Lung (tissue), 12 donors: Measurements from ENCODE around the gene LRP1B. TPM values are rescaled to one million over a fixed set of nuclear protein-coding genes. Genes with fewer than 3 reads are reported as not detected.
A peak's percentile ranks its signal among the peaks of the same experiment; 100 is the strongest.

Experiments used
- ATAC-seq: fragments of 200-7000 bp; cut with Tn5 transposase; one replicate; pipeline ENCODE4 v1.9.1; 2020; ENCODE audit warnings: moderate number of reproducible peaks; ENCODE audit not compliant: insufficient read depth, low FRiP score
- DNase-seq, 3 donors: peaks; one replicate each; pipeline ENCODE4 v3.0.0-alpha.2; 2013 to 2017
- H3K27ac ChIP-seq, 2 donors: one replicate each; pipeline ENCODE4 v1.5.1; 2013; ENCODE audit warnings: mild to moderate bottlenecking in 2 of 2, moderate library complexity in 2 of 2, control low read depth in 1 of 2, inconsistent platforms in 1 of 2, low read depth in 1 of 2, low read length in 1 of 2
- H3K27me3 ChIP-seq, 3 donors: one replicate each; pipeline ENCODE4 v1.5.1; 2013; ENCODE audit warnings: low read length in 2 of 3; ENCODE audit not compliant: control insufficient read depth in 3 of 3, insufficient read depth in 3 of 3
- H3K36me3 ChIP-seq, 4 donors: one replicate each; pipeline ENCODE4 v1.5.1; 2013; ENCODE audit warnings: low read length in 4 of 4, mild to moderate bottlenecking in 1 of 4, moderate library complexity in 1 of 4; ENCODE audit not compliant: control insufficient read depth in 4 of 4, insufficient read depth in 4 of 4
- H3K4me1 ChIP-seq, 5 donors: one replicate each; pipeline ENCODE4 v1.5.1; 2013; ENCODE audit warnings: low read length in 5 of 5, mild to moderate bottlenecking in 2 of 5, moderate library complexity in 1 of 5; ENCODE audit not compliant: control insufficient read depth in 5 of 5, insufficient read depth in 5 of 5
- H3K4me3 ChIP-seq: one replicate; pipeline ENCODE4 v1.5.1; 2013; ENCODE audit warnings: mild to moderate bottlenecking, control low read depth, moderate library complexity
- H3K9ac ChIP-seq, 2 donors: one replicate each; pipeline ENCODE4 v1.5.1; 2013; ENCODE audit warnings: low read length in 2 of 2, control low read depth in 1 of 2; ENCODE audit not compliant: insufficient read depth in 1 of 2
- H3K9me3 ChIP-seq, 4 donors: one replicate each; pipeline ENCODE4 v1.5.1; 2013; ENCODE audit warnings: low read length in 3 of 4, mild to moderate bottlenecking in 1 of 4, moderate library complexity in 1 of 4; ENCODE audit not compliant: control insufficient read depth in 4 of 4, insufficient read depth in 3 of 4
- CTCF ChIP-seq: IDR thresholded peaks from 2 replicates; pipeline ENCODE4 v1.5.1; 2012; ENCODE audit warnings: mild to moderate bottlenecking; ENCODE audit errors: control extremely low read depth, extremely low read depth
- WGBS, 2 donors: extraction: QIAGEN DNeasy Blood & Tissue Kit; methylation state at CpG; one replicate each; pipeline ENCODE4 v1.1.7; 2013; 5-methylcytosine and 5-hydroxymethylcytosine counted together
- polyA plus RNA-seq, 2 donors: library from polyadenylated mRNA; stranded (reverse); fragments of 200-250 nt; gene quantifications; one replicate each; pipeline ENCODE4 v1.2.1, GENCODE V29; 2013
- total RNA-seq, 2 donors: library from RNA; depleted of rRNA in 1 of 2; stranded (reverse); fragments of >200 nt in 1 of 2; gene quantifications; one replicate each; pipeline ENCODE4 v1.2.1, GENCODE V29; 2014 to 2021
- donor health status: control.
- donor health status: control.
- donor health status: Bipolar disorder and iron deficiency.
- donor health status: healthy.
- donor health status: DM: yes; HTN: yes; CAD: no.

Gene LRP1B
- total and polyA plus RNA-seq, 4 donors, result 0.01 to 6.5 (median 0.16) TPM

DNA sequence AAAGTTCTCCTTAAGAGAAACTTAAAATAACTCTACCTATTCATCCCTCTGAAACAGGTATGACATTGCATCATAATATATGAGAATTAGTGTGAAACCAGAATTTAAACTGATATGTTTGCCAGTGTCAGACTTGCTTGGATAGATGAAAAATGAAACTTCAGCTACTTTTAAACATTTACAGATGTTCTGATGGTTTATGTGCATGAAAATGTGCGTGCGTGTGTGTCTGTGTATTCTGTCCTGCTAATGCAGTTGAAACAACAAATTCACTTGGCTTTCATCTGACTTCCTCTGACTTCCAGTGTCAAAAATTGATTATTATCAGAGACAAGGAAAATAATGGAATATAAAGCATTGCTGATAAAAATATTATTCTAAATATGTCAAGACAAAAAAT is 719.4 kb downstream of the LRP1B start:
- 83 to 88% methylated on average over 2 of the region's 2 CpGs for WGBS, 2 donors
- no peaks in the 10 kb centered on the region for H3K4me1 ChIP-seq
- ATAC-seq (no peak), DNase-seq (no peak)
- no peaks in the 10 kb centered on the region for H3K27me3 ChIP-seq
- no peak overlapping the region for H3K27ac ChIP-seq
- no peaks in the 10 kb centered on the region for H3K36me3 ChIP-seq
- H3K4me3 ChIP-seq, result no peak overlapping the region
- TF ChIP-seq CTCF, result no peak
- peaks cover 0 to 1% (median 0%) of the 10 kb centered on the region in 4 donors for H3K9me3 ChIP-seq
- no peak overlapping the region for H3K9ac ChIP-seq

GRCh38 chr2:141399270-141399669 is 731.5 kb downstream of the LRP1B start:
- H3K9ac ChIP-seq, result no peak overlapping the region
- WGBS, 2 donors, result 67 to 69% methylated on average over 1 of the region's 1 CpG
- no peak overlapping the region for H3K4me3 ChIP-seq
- H3K9me3 ChIP-seq, result peaks cover 0 to 3% (median 0%) of the 10 kb centered on the region in 4 donors
- no peaks in the 10 kb centered on the region for H3K36me3 ChIP-seq
- no peak for TF ChIP-seq CTCF
- H3K27me3 ChIP-seq, result no peaks in the 10 kb centered on the region
- no peaks in the 10 kb centered on the region for H3K4me1 ChIP-seq
- no peak overlapping the region for H3K27ac ChIP-seq
- ATAC-seq (no peak), DNase-seq (peak in 2 of 3 donors; percentile 2 to 10)

GRCh38 chr2:141393214-141393545 is 737.6 kb downstream of the LRP1B start:
- Histone ChIP-seq H3K9me3 (no peaks in the 10 kb centered on the region), H3K4me3 (no peak overlapping the region), H3K27ac (no peak overlapping the region), H3K36me3 (no peaks in the 10 kb centered on the region), H3K9ac (no peak overlapping the region), H3K27me3 (no peaks in the 10 kb centered on the region), H3K4me1 (no peaks in the 10 kb centered on the region)
- WGBS, 2 donors, result 90 to 97% methylated on average over 2 of the region's 2 CpGs
- no peak for TF ChIP-seq CTCF
- no peak for ATAC-seq
- DNase-seq, result no peak

GRCh38 chr2:141392517-141393213 is 738.2 kb downstream of the LRP1B start:
- TF ChIP-seq CTCF, result no peak
- no peaks in the 10 kb centered on the region for H3K36me3 ChIP-seq
- no peak for ATAC-seq
- no peak overlapping the region for H3K9ac ChIP-seq
- no peak overlapping the region for H3K4me3 ChIP-seq
- H3K4me1 ChIP-seq, result no peaks in the 10 kb centered on the region
- DNase-seq, result peak in 1 of 3 donors; percentile 2
- H3K27ac ChIP-seq, result peak overlapping the region in 1 of 2 donors; percentile 2
- WGBS, 2 donors, result 71 to 82% methylated on average over 5 of the region's 5 CpGs
- H3K9me3 ChIP-seq, result no peaks in the 10 kb centered on the region
- no peaks in the 10 kb centered on the region for H3K27me3 ChIP-seq
